NCI-H2227 (cell line): Measurements from ENCODE around the gene CALM1.
"Not testable (repeated sequence)": the region's sequence is repeated elsewhere in the genome, so short reads cannot be mapped to it uniquely, and the experiment has no call there.

Source experiments
- DNase-seq: peaks from one replicate; lab custom pipeline; 2025; ENCODE audit not compliant: unreplicated experiment; lab: John Stamatoyannopoulos, UW

Gene CALM1

GRCh38 chr14:90383126-90383730 lies 13.6 kb upstream of the CALM1 start:
- DNase-seq: peak; percentile 99

GRCh38 chr14:90383731-90384542 lies 12.9 kb upstream of the CALM1 start:
- peak; percentile 76 for DNase-seq

- DNase-seq: no peak
Measured at GRCh38 chr14:90384543-90384911, 12.3 kb upstream of the CALM1 start.

- DNase-seq: no peak
Measured at GRCh38 chr14:90386321-90386720, 10.5 kb upstream of the CALM1 start.

GRCh38 chr14:90387206-90387760 lies 9.5 kb upstream of the CALM1 start:
- no peak for DNase-seq

GRCh38 chr14:90388437-90388836 lies 8.4 kb upstream of the CALM1 start:
- peak; percentile 17 for DNase-seq

GRCh38 chr14:90388982-90389381 lies 7.8 kb upstream of the CALM1 start:
- DNase-seq: no peak

GRCh38 chr14:90393966-90394365 lies 2.9 kb upstream of the CALM1 start:
- no peak for DNase-seq

GRCh38 chr14:90394782-90395181 lies 2.0 kb upstream of the CALM1 start:
- DNase-seq: not testable (repeated sequence)

GRCh38 chr14:90397425-90398314 lies 841 bp downstream of the CALM1 start:
- peak; percentile 73 for DNase-seq

GRCh38 chr14:90398315-90398839 lies 1.5 kb downstream of the CALM1 start:
- DNase-seq: peak; percentile 66

GRCh38 chr14:90398841-90399540 lies 2.2 kb downstream of the CALM1 start:
- no peak for DNase-seq

- peak; percentile 94 for DNase-seq
Measured at GRCh38 chr14:90399541-90400444, 3.0 kb downstream of the CALM1 start.

- no peak for DNase-seq
Measured at GRCh38 chr14:90400904-90401561, 4.2 kb downstream of the CALM1 start.

GRCh38 chr14:90402016-90402415 lies 5.2 kb downstream of the CALM1 start:
- no peak for DNase-seq

- DNase-seq: no peak
Measured at GRCh38 chr14:90403065-90403464, 6.2 kb downstream of the CALM1 start.

GRCh38 chr14:90405101-90405500 lies 8.3 kb downstream of the CALM1 start:
- no peak for DNase-seq

- DNase-seq: peak; percentile 90
Measured at GRCh38 chr14:90405755-90406154, 8.9 kb downstream of the CALM1 start.

GRCh38 chr14:90406384-90406798 lies 9.6 kb downstream of the CALM1 start:
- DNase-seq: peak; percentile 45
